Measurements from ENCODE around the gene GABARAP.

DNA sequence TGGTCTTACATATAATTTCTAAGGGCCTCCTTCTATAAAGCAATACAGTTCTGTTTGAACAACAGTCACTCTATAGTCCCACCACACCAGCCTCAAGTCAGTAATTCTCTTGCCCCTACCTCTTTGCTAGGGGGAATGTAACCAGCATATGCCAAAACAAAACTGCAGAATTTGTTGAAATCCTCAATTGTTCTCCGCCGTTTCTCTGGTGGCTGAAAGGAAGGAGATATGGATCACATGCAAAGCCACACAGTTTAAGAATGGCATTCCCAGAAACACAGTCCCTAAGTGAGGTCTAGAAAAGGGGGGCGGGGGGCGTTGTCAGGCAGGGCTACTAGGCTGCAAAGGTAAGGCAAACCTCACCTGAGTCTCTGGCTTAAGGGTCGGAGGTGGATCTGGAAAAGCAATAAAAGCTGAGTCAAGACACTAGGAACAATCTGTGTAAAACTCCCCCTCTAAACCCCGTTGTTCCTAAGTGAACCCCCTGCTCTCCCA is 4.9 kb downstream of the GABARAP start:
- TF ChIP-seq POLR2A (IDR thresholded peaks at IDR 0.05; ENCODE audit: low read length) (no peak), GATA1 (IDR thresholded peaks at IDR 0.05; ENCODE audit: low read depth, low read length) (no peak)

Data from erythroblast (primary cell).